ENCODE measurements around the gene TMEM132C.

The TMEM132C gene

DNA sequence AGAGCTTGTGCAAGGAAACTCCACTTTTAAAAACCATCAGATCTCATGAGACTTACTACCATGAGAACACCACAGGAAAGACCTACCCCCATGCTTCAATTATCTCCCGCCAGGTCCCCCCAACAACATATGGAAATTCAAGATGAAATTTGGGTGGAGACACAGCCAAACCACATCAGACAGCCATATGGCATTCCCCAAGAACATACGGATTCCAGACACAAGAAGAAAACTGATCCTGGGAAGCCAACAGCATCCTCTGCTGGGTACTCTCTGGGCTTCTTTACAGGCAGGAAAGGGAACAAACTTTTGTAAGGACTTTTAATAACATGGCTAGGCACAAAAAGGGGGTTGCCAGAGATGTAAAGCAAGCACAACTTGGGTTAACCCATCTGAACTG lies 127.2 kb downstream of the TMEM132C start:
- TF ChIP-seq CEBPB (IDR thresholded peaks at IDR 0.05): no peak
- no peak for TF ChIP-seq ZBTB7A (IDR thresholded peaks at IDR 0.05; ENCODE audit: low read depth)
- no peak for TF ChIP-seq TAF1 (IDR thresholded peaks at IDR 0.05; ENCODE audit: low read depth)

DNA sequence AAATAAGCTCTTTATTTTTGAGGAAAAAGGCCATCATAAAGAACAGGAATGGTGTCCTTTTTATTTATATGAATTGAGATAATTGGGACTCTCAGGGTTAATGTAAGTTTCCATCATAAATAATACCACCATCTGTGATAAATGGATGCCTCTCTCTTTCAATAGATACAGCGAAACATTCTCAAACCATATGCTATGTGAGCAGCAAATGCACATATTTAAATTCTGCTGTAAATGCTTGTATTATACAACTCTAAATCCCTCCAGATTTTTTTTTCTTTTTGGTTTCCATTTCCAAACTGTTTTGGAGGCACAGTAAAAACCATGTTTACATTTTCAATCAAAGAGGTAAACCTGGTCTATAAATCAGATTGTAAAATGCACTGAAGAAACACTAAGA lies 132.3 kb downstream of the TMEM132C start:
- no peak for TF ChIP-seq TCF12 (IDR thresholded peaks at IDR 0.05; ENCODE audit: low read depth)

- TF ChIP-seq YY1 (IDR thresholded peaks at IDR 0.05; ENCODE audit: low read depth): no peak
- TF ChIP-seq, protein P1, sequence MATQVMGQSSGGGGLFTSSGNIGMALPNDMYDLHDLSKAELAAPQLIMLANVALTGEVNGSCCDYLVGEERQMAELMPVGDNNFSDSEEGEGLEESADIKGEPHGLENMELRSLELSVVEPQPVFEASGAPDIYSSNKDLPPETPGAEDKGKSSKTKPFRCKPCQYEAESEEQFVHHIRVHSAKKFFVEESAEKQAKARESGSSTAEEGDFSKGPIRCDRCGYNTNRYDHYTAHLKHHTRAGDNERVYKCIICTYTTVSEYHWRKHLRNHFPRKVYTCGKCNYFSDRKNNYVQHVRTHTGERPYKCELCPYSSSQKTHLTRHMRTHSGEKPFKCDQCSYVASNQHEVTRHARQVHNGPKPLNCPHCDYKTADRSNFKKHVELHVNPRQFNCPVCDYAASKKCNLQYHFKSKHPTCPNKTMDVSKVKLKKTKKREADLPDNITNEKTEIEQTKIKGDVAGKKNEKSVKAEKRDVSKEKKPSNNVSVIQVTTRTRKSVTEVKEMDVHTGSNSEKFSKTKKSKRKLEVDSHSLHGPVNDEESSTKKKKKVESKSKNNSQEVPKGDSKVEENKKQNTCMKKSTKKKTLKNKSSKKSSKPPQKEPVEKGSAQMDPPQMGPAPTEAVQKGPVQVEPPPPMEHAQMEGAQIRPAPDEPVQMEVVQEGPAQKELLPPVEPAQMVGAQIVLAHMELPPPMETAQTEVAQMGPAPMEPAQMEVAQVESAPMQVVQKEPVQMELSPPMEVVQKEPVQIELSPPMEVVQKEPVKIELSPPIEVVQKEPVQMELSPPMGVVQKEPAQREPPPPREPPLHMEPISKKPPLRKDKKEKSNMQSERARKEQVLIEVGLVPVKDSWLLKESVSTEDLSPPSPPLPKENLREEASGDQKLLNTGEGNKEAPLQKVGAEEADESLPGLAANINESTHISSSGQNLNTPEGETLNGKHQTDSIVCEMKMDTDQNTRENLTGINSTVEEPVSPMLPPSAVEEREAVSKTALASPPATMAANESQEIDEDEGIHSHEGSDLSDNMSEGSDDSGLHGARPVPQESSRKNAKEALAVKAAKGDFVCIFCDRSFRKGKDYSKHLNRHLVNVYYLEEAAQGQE (IDR thresholded peaks at IDR 0.05; ENCODE audit: low read depth): no peak
Measured at GRCh38 chr12:128402486-128403243, 135.7 kb downstream of the TMEM132C start.

DNA sequence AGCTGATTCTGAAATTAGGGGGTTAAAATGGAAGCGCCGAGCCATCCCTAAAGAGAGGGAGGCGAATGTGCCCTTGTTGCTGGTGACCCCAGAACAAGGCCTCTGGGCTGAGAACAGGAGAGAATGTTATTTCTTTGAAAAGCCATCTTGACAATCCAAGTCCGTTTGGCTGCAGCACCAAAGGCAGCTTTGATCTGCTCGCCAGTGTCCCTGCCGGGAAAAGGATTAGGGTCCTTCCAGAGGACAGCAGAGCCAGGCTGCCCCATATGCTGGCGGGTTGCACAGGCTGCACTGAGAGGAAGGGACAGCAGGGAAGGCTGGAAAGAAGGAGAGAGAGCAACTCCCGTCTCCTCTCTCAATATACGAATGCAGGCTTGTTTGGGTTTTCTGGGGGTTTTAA lies 141.7 kb downstream of the TMEM132C start:
- TF ChIP-seq RAD21 (IDR thresholded peaks at IDR 0.05; ENCODE audit: low read depth) (no peak), TEAD4 (IDR thresholded peaks at IDR 0.05) (no peak), ZBTB7A (IDR thresholded peaks at IDR 0.05; ENCODE audit: low read depth) (no peak), FOXM1 (IDR thresholded peaks at IDR 0.05; ENCODE audit: borderline replicate concordance, low read depth) (no peak), USF1 (IDR thresholded peaks at IDR 0.05) (no peak), CEBPB (IDR thresholded peaks at IDR 0.05) (no peak), EP300 (IDR thresholded peaks at IDR 0.05; ENCODE audit: borderline replicate concordance) (no peak), TAF1 (IDR thresholded peaks at IDR 0.05; ENCODE audit: low read depth) (no peak)
- TF ChIP-seq, protein P1 (IDR thresholded peaks at IDR 0.05; ENCODE audit: low read depth): no peak
- TF ChIP-seq, protein P2, sequence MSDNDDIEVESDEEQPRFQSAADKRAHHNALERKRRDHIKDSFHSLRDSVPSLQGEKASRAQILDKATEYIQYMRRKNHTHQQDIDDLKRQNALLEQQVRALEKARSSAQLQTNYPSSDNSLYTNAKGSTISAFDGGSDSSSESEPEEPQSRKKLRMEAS (IDR thresholded peaks at IDR 0.05): no peak

- TF ChIP-seq EP300 (IDR thresholded peaks at IDR 0.05; ENCODE audit: borderline replicate concordance): no peak
- no peak for TF ChIP-seq EGR1 (IDR thresholded peaks at IDR 0.05)
Measured at GRCh38 chr12:128415036-128415560, 148.1 kb downstream of the TMEM132C start.

GRCh38 chr12:128418944-128419343 lies 152.0 kb downstream of the TMEM132C start:
- TF ChIP-seq YY1 (IDR thresholded peaks at IDR 0.05; ENCODE audit: low read depth) (no peak), EGR1 (IDR thresholded peaks at IDR 0.05) (no peak), TCF12 (IDR thresholded peaks at IDR 0.05; ENCODE audit: low read depth) (no peak), NFIC (IDR thresholded peaks at IDR 0.05) (no peak), EP300 (IDR thresholded peaks at IDR 0.05; ENCODE audit: borderline replicate concordance) (no peak), USF1 (IDR thresholded peaks at IDR 0.05) (no peak), CREB1 (IDR thresholded peaks at IDR 0.05; ENCODE audit: low read depth) (no peak), TAF1 (IDR thresholded peaks at IDR 0.05; ENCODE audit: low read depth) (no peak), ZBTB7A (IDR thresholded peaks at IDR 0.05; ENCODE audit: low read depth) (no peak), CEBPB (IDR thresholded peaks at IDR 0.05) (no peak), TEAD4 (IDR thresholded peaks at IDR 0.05) (no peak), RAD21 (IDR thresholded peaks at IDR 0.05; ENCODE audit: low read depth) (no peak), FOXM1 (IDR thresholded peaks at IDR 0.05; ENCODE audit: borderline replicate concordance, low read depth) (no peak)
- TF ChIP-seq, protein P1 (IDR thresholded peaks at IDR 0.05; ENCODE audit: low read depth): no peak
- TF ChIP-seq, protein P2 (IDR thresholded peaks at IDR 0.05): no peak

Data from Ishikawa (cell line).